OCI-LY7 (cell line): Measurements from ENCODE around the gene KRTAP2-4. TPM values are rescaled to one million over a fixed set of nuclear protein-coding genes. Genes with fewer than 3 reads are reported as not detected.

Experiments used
- BruUV-seq: library from RNA; stranded (reverse); fragments of 400-500 nt; replicated peaks from 2 replicates; lab custom pipeline; 2021; lab: Mats Ljungman, UMichigan
- CTCF ChIA-PET: fragments of 300-600 bp; sonication (Branson Sonifier 250); formaldehyde crosslinking; loops from one replicate; lab custom pipeline; 2022; ENCODE audit warnings: antibody characterized with exemption; ENCODE audit not compliant: unreplicated experiment; lab: Charles Lee
- POLR2A ChIA-PET: fragments of 300-600 bp; sonication (Branson Sonifier 250); formaldehyde crosslinking; loops from one replicate; lab custom pipeline; 2022; ENCODE audit warnings: antibody characterized with exemption; lab: Charles Lee
- DNase-seq: peaks from one replicate; pipeline ENCODE4 v3.0.0-alpha.2; 2015; ENCODE audit warnings: low spot score
- H2AFZ ChIP-seq: fragments of 200-600 bp; sonication (generic), shearing (Covaris generic); 2 replicates; pipeline ENCODE4 v1.6.1; 2014; ENCODE audit warnings: mild to moderate bottlenecking, antibody characterized with exemption, low read length, moderate library complexity
- H3K27ac ChIP-seq: fragments of 200-600 bp; sonication (generic); 2 replicates; pipeline ENCODE4 v1.5.1; 2014; ENCODE audit warnings: mixed run types, low read depth, mild to moderate bottlenecking, moderate library complexity, low read length, inconsistent platforms; ENCODE audit not compliant: poor library complexity, severe bottlenecking
- H3K36me3 ChIP-seq: fragments of 200-600 bp; sonication (generic); 2 replicates; pipeline ENCODE4 v1.6.1; 2014; ENCODE audit warnings: mild to moderate bottlenecking, antibody characterized with exemption, low read length, moderate library complexity, mixed read lengths; ENCODE audit not compliant: insufficient read depth
- H3K4me1 ChIP-seq: fragments of 200-600 bp; sonication (generic); 2 replicates; pipeline ENCODE4 v1.5.1; 2014; ENCODE audit warnings: mild to moderate bottlenecking, low read length; ENCODE audit not compliant: insufficient read depth, poor library complexity, severe bottlenecking
- H3K4me2 ChIP-seq: fragments of 200-600 bp; sonication (generic); 2 replicates; pipeline ENCODE4 v1.6.1; 2014; ENCODE audit warnings: mild to moderate bottlenecking, low read length
- H3K4me3 ChIP-seq: fragments of 200-600 bp; sonication (generic); 2 replicates; pipeline ENCODE4 v1.5.1; 2014; ENCODE audit warnings: mild to moderate bottlenecking, low read depth, low read length; ENCODE audit not compliant: poor library complexity, severe bottlenecking
- H3K79me2 ChIP-seq: fragments of 200-600 bp; sonication (generic); 2 replicates; pipeline ENCODE4 v1.6.1; 2016; ENCODE audit warnings: low read depth, mild to moderate bottlenecking, low read length, moderate library complexity, mixed read lengths; ENCODE audit not compliant: insufficient read depth
- H3K9me2 ChIP-seq: fragments of 200-600 bp; sonication (generic); 2 replicates; pipeline ENCODE4 v1.6.1; 2016; ENCODE audit warnings: mild to moderate bottlenecking, low read length, mixed read lengths; ENCODE audit not compliant: insufficient read depth
- H3K9me3 ChIP-seq: fragments of 200-600 bp; sonication (generic); 2 replicates; pipeline ENCODE4 v1.6.1; 2014; ENCODE audit warnings: mild to moderate bottlenecking, mixed run types, low read length, mixed read lengths
- H4K20me1 ChIP-seq: fragments of 200-600 bp; sonication (generic); 2 replicates; pipeline ENCODE4 v1.6.1; 2014; ENCODE audit warnings: mild to moderate bottlenecking, antibody characterized with exemption, low read length, moderate library complexity, mixed read lengths; ENCODE audit not compliant: insufficient read depth
- EZH2phosphoT487 ChIP-seq: fragments of 200-600 bp; sonication (generic); IDR thresholded peaks from 2 replicates; pipeline ENCODE4 v1.6.1; 2018; ENCODE audit warnings: low read depth, borderline replicate concordance, mild to moderate bottlenecking, mixed run types, antibody characterized with exemption, low read length, moderate library complexity, mixed read lengths
- intact Hi-C: fragments of 100-400 bp; cut with micrococcal nuclease; formaldehyde crosslinking; loops from one replicate; pipeline ENCODE4 v1.10.0; 2022; ENCODE audit not compliant: unreplicated experiment
- total RNA-seq, 2 experiments: library from RNA; depleted of rRNA in 1 of 2; stranded (reverse); fragments of >200 nt in 1 of 2; shearing (Covaris generic) in 1 of 2; gene quantifications; 2 replicates each; pipeline ENCODE4 v1.2.3, GENCODE V29; 2014 to 2022
- TF ChIP-seq, protein P1 (sequence below): fragments of 200-600 bp; sonication (generic); conservative IDR thresholded peaks from 2 replicates; pipeline ENCODE4 v1.5.1; 2014; ENCODE audit warnings: mild to moderate bottlenecking, antibody characterized with exemption, low read length, moderate library complexity, mixed read lengths

KRTAP2-4 gene
- total RNA-seq, 2 experiments from 2014 or later = not detected

DNA sequence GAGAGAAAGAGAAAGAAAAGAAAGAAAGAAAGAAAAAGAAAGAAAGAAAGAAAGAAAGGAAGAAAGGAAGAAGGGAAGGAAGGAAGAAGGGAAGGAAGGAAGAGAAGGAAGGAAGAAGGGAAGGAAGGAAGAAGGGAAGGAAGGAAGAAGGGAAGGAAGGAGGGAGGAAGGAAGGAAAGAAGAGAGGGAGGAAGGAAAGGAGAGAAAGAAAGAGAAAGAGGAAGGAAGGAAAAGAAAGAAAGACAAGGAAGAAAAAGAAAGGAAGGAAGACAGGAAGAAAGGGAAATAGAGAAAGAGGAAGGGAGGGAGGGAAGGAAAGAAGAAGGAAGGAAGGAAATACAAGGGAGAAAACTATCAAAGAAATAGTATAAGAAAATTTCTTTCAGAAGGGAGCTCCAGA, 11.1 kb upstream of the KRTAP2-4 start:
- intact Hi-C loops = no loop called here

DNA sequence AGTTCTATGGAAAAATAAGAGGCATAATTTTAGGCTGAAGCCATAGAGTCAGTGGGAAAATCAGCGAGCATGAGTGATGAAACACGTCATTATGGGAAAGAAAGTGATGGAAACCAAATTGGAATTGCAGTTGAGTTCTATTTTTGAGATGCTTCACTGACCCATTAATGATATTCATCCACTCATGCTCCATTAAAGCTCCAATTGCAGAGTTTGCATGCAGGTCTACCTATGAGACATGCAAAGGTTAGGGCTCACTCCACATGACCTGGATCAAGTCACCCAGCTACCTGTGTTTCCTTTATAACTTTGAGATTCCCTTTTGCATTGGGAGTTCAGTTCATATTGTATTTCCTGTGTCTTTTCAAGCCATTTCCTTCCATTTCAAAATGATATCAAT, 8.0 kb upstream of the KRTAP2-4 start:
- Histone ChIP-seq H3K4me2 (no peak overlapping the region), H3K9me3 (no peaks in the 10 kb centered on the region), H3K79me2 (no peaks in the 10 kb centered on the region), H2AFZ (no peak overlapping the region), H3K4me3 (no peak overlapping the region), H3K4me1 (no peaks in the 10 kb centered on the region), H3K36me3 (no peaks in the 10 kb centered on the region), H3K9me2 (no peaks in the 10 kb centered on the region), H3K27ac (no peak overlapping the region), H4K20me1 (no peaks in the 10 kb centered on the region)
- intact Hi-C loops = no loop called here
- DNase-seq = no peak
- ChIA-PET CTCF (no interaction called here), POLR2A (no interaction called here)
- BruUV-seq = no TSS peak
- no peak for TF ChIP-seq EZH2phosphoT487
- TF ChIP-seq, protein P1, sequence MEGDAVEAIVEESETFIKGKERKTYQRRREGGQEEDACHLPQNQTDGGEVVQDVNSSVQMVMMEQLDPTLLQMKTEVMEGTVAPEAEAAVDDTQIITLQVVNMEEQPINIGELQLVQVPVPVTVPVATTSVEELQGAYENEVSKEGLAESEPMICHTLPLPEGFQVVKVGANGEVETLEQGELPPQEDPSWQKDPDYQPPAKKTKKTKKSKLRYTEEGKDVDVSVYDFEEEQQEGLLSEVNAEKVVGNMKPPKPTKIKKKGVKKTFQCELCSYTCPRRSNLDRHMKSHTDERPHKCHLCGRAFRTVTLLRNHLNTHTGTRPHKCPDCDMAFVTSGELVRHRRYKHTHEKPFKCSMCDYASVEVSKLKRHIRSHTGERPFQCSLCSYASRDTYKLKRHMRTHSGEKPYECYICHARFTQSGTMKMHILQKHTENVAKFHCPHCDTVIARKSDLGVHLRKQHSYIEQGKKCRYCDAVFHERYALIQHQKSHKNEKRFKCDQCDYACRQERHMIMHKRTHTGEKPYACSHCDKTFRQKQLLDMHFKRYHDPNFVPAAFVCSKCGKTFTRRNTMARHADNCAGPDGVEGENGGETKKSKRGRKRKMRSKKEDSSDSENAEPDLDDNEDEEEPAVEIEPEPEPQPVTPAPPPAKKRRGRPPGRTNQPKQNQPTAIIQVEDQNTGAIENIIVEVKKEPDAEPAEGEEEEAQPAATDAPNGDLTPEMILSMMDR = no peak

More for the DNA sequence above, 11.1 kb upstream of the KRTAP2-4 start:
- TF ChIP-seq, protein P1 = no peak
- TF ChIP-seq EZH2phosphoT487 = no peak
- Histone ChIP-seq H3K79me2 (no peaks in the 10 kb centered on the region), H4K20me1 (no peaks in the 10 kb centered on the region), H3K27ac (no peak overlapping the region), H3K9me3 (no peaks in the 10 kb centered on the region), H3K9me2 (no peaks in the 10 kb centered on the region), H3K4me3 (no peak overlapping the region), H3K4me2 (no peak overlapping the region), H3K36me3 (no peaks in the 10 kb centered on the region), H2AFZ (no peak overlapping the region), H3K4me1 (no peaks in the 10 kb centered on the region)
- POLR2A ChIA-PET = no interaction called here
- BruUV-seq = no TSS peak
- no peak for DNase-seq
- CTCF ChIA-PET = no interaction called here

DNA sequence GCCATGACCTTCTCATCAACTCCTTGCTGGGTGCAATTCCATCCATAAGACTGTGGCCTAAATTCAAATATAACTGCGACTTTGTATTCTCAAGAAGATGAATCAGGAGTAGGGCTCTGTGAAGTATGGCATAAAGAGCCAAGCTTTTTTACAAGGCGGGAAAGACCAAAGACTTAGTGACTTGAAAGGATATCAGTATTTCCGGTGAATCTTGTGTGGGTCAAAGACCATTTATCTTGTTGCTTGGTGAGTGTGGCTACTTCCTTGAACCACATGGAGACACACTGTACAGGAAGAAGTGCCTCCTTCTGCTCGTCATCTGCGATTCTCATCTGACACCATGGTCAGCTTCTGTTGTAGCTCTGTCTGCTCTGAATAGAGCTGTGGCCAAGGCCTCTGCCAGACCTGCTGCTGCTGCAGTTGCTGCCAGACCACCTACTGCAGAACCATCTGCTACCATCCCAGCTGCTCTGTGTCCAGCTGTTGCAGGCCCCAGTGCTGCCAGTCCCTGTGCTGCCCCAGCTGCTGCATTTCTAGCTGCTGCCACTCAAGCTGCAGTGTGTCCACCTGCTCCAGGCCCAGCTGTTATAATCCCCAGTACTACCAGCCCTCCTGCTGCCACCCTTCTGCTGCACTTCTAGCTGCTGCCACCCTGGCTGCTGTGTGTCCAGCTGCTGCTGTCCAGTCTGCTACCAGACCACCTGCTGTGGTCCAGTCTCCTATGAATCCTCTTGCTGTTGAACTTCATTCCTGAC, 6.1 kb upstream of the KRTAP2-4 start:
- no TSS peak for BruUV-seq
- CTCF ChIA-PET = no interaction called here

More for the DNA sequence above, 6.1 kb upstream of the KRTAP2-4 start:
- intact Hi-C loops = no loop called here
- H4K20me1 ChIP-seq = no peaks in the 10 kb centered on the region
- no peak overlapping the region for H3K27ac ChIP-seq
- POLR2A ChIA-PET = no interaction called here
- DNase-seq = no peak
- TF ChIP-seq, protein P1 = no peak
- TF ChIP-seq EZH2phosphoT487 = no peak
- no peak overlapping the region for H3K4me3 ChIP-seq
- no peaks in the 10 kb centered on the region for H3K9me2 ChIP-seq
- no peaks in the 10 kb centered on the region for H3K79me2 ChIP-seq
- H3K4me2 ChIP-seq = no peak overlapping the region
- H3K36me3 ChIP-seq = no peaks in the 10 kb centered on the region
- H3K9me3 ChIP-seq = no peaks in the 10 kb centered on the region
- H2AFZ ChIP-seq = no peak overlapping the region
- no peaks in the 10 kb centered on the region for H3K4me1 ChIP-seq
